Transverse colon (tissue), 4 donors: ENCODE results near the gene GGPS1. TPM values are rescaled to one million over a fixed set of nuclear protein-coding genes. Genes with fewer than 3 reads are reported as not detected.

ENCODE experiments used
- DNase-seq: peaks from one replicate; pipeline ENCODE4 v3.0.0-alpha.2; 2019
- H3K27ac ChIP-seq, 4 donors: fragments of 200-600 bp; sonication (generic); 2 replicates each; pipeline ENCODE4 v1.5.1; 2016 to 2018; ENCODE audit warnings: inconsistent platforms in 4 of 4
- H3K27me3 ChIP-seq: fragments of 200-600 bp; sonication (generic); 2 replicates; pipeline ENCODE4 v1.5.1; 2017; ENCODE audit warnings: inconsistent platforms
- H3K36me3 ChIP-seq, 4 donors: fragments of 200-600 bp; sonication (generic); 2 replicates each; pipeline ENCODE4 v1.5.1; 2017 to 2019; ENCODE audit warnings: inconsistent platforms in 4 of 4
- H3K4me1 ChIP-seq, 4 donors: fragments of 200-600 bp; sonication (generic); 2 replicates each; pipeline ENCODE4 v1.5.1; 2017 to 2020; ENCODE audit warnings: inconsistent platforms in 4 of 4
- H3K4me3 ChIP-seq, 4 donors: fragments of 200-600 bp; sonication (generic); 1 replicate in 1 of 4; 2 replicates in 3 of 4; pipeline versions ENCODE4 v1.5.1 to v1.6.1; 2017 to 2019; ENCODE audit warnings: inconsistent platforms in 4 of 4
- H3K9me3 ChIP-seq, 2 donors: fragments of 200-600 bp; sonication (generic); 2 replicates each; pipeline ENCODE4 v1.5.1; 2017 to 2019; ENCODE audit warnings: inconsistent platforms in 2 of 2
- EP300 ChIP-seq: sonication (generic); formaldehyde crosslinking; IDR thresholded peaks from one replicate; pipeline ENCODE4 v1.6.1; 2017; ENCODE audit warnings: antibody characterized with exemption, low read depth
- POLR2A ChIP-seq: fragments of 450-650 bp; IDR thresholded peaks from one replicate; pipeline ENCODE4 v1.6.1; 2016; ENCODE audit warnings: antibody characterized with exemption, mild to moderate bottlenecking, moderate library complexity
- POLR2AphosphoS5 ChIP-seq, 3 donors: sonication (generic); formaldehyde crosslinking; IDR thresholded peaks; one replicate each; pipeline ENCODE4 v1.6.1; 2016; ENCODE audit warnings: antibody characterized with exemption in 3 of 3
- WGBS, 2 donors: methylation state at CpG; one replicate each; pipeline ENCODE4 v1.1.5; 2018; ENCODE audit warnings: low coverage in 1 of 2; 5-methylcytosine and 5-hydroxymethylcytosine counted together
- in situ Hi-C, 4 donors: fragments of 200-750 bp; cut with MboI; loops; one replicate each; pipeline versions ENCODE4 v1.15.0 to v1.15.1; 2017; ENCODE audit warnings: low sequenced_read_pairs in 3 of 4, low pct_ligation_motif_present in 1 of 4, low pct_unique_long_range_greater_than_20kb in 1 of 4
- intact Hi-C: fragments of 100-400 bp; cut with DNase I; formaldehyde crosslinking; loops from one replicate; pipeline ENCODE4 v1.15.1; 2023; ENCODE audit warnings: low total_unique reads
- total RNA-seq, 4 donors: library from RNA; depleted of rRNA; stranded (reverse); fragments of >200 nt; gene quantifications; one replicate each; pipeline ENCODE4 v1.1.0, GENCODE V29; 2016
- TF ChIP-seq, protein P1 (sequence below), 5 experiments: fragments of 200-600 bp in 3 of 5; fragments of 450-650 bp in 2 of 5; sonication (generic) in 3 of 5; IDR thresholded peaks; 1 replicate in 2 of 5; 2 replicates in 3 of 5; pipeline ENCODE4 v1.5.1; 2016 to 2017; ENCODE audit warnings: antibody characterized with exemption in 5 of 5, inconsistent platforms in 3 of 5, mild to moderate bottlenecking in 2 of 5, moderate library complexity in 1 of 5

The GGPS1 gene
- total RNA-seq, 4 donors from 2014 or later, result 11.2 to 22.1 (median 16.9) TPM

DNA sequence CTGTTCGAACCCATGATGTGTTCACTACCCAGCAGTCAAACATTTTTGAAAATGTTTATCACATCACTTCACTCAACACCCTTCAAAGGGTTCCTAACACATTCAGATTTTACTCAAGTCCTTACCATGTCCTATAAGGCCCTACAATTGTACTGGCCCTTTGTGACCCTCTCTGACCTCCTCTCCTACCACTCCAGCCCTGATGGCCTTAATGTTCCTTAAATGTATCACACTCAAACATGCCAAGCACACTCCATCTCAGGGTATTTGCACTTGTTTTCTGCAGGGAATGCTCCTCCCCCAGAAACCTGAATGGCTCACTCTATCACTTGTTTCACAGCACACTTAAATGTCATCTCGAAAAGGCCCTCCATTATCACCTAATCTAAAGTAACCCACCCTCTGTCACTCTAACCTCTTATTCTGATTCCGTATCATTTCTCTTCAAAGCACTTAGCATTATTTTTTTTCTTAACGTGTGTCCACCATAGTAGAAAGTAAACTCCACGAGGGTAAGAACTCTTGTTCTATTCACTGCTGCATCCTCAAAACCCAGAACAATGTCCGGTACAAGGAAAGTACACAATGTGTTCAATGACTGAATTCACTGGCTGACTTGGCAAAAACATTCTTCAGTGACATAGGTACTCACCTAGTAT is 7.7 kb upstream of the GGPS1 start:
- DNase-seq, result no peak
- H3K4me3 ChIP-seq, result no peak overlapping the region
- no peak overlapping the region for H3K27ac ChIP-seq
- in situ Hi-C loops, result no loop called here
- no peaks in the 10 kb centered on the region for H3K9me3 ChIP-seq
- intact Hi-C loops, result loop anchor here (10.0 kb wide), 1 partner anchor 66 kb away; no protein-coding TSS in a partner anchor
- H3K4me1 ChIP-seq, result peaks cover 3 to 37% (median 15%) of the 10 kb centered on the region in 4 donors
- 85 to 94% methylated on average over 5 to 6 of the region's 6 CpGs for WGBS, 2 donors
- TF ChIP-seq EP300, result no peak
- TF ChIP-seq, protein P1, sequence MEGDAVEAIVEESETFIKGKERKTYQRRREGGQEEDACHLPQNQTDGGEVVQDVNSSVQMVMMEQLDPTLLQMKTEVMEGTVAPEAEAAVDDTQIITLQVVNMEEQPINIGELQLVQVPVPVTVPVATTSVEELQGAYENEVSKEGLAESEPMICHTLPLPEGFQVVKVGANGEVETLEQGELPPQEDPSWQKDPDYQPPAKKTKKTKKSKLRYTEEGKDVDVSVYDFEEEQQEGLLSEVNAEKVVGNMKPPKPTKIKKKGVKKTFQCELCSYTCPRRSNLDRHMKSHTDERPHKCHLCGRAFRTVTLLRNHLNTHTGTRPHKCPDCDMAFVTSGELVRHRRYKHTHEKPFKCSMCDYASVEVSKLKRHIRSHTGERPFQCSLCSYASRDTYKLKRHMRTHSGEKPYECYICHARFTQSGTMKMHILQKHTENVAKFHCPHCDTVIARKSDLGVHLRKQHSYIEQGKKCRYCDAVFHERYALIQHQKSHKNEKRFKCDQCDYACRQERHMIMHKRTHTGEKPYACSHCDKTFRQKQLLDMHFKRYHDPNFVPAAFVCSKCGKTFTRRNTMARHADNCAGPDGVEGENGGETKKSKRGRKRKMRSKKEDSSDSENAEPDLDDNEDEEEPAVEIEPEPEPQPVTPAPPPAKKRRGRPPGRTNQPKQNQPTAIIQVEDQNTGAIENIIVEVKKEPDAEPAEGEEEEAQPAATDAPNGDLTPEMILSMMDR (IDR thresholded peaks at IDR 0.05), result no peak
- no peak for TF ChIP-seq POLR2AphosphoS5 (IDR thresholded peaks at IDR 0.05)
- H3K36me3 ChIP-seq, result no peaks in the 10 kb centered on the region
- H3K27me3 ChIP-seq, result no peaks in the 10 kb centered on the region

DNA sequence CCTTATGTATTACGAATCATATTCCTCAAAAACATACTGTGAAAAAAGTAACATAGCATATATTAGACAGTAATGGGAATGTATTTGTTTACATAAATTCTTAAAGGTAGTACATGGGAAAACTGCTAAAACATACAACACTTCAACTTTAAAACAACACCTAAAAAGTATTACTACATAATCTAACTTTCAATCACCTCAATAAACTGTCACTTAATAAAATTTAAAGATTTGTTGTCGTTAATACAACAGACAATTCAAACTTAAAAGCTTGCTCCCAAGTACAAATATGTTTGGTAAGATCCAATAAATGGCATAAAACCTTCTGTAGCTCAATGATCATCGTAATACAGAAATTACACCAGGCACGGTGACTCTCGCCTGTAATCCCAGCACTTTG is 4.1 kb upstream of the GGPS1 start:
- DNase-seq, result no peak
- no peak overlapping the region for H3K27ac ChIP-seq
- H3K9me3 ChIP-seq, result no peaks in the 10 kb centered on the region
- in situ Hi-C loops (no loop called here), intact Hi-C loops (loop anchor here (10.0 kb wide), 1 partner anchor 69 kb away; no protein-coding TSS in a partner anchor)
- peak overlapping the region in 1 of 4 donors; percentile 100 for H3K4me3 ChIP-seq
- no peaks in the 10 kb centered on the region for H3K27me3 ChIP-seq
- 77 to 81% methylated on average over 5 of the region's 5 CpGs for WGBS, 2 donors
- no peak for TF ChIP-seq POLR2AphosphoS5 (IDR thresholded peaks at IDR 0.05)
- no peak for TF ChIP-seq POLR2A
- TF ChIP-seq EP300, result no peak
- TF ChIP-seq, protein P1 (IDR thresholded peaks at IDR 0.05), result no peak
- H3K36me3 ChIP-seq, result no peaks in the 10 kb centered on the region
- H3K4me1 ChIP-seq, result peaks cover 11 to 42% (median 23%) of the 10 kb centered on the region in 4 donors

DNA sequence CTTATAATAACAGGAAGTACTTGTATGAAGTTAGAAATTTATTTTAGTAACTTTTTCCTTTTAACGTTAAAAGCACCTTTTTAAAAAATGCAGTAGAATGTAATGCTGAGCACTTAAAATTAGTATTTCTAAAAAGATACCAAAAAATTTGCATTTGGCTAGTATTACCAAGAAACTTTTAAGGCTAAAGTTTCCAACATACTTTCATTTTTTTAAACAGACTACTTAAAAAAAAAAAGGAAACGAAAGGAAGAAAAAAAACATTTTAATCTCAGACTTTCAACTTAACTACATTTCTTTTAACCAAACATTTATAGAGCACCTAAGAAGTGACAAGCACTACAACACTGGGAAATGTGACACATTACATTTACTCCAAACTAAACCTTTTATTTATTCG is 3.2 kb upstream of the GGPS1 start:
- Histone ChIP-seq H3K4me1 (peaks cover 15 to 51% (median 31%) of the 10 kb centered on the region in 4 donors), H3K36me3 (no peaks in the 10 kb centered on the region), H3K27me3 (no peaks in the 10 kb centered on the region), H3K27ac (peak overlapping the region in 1 of 4 donors; percentile 95), H3K4me3 (peak overlapping the region in 1 of 4 donors; percentile 100), H3K9me3 (no peaks in the 10 kb centered on the region)
- no peak for TF ChIP-seq POLR2AphosphoS5 (IDR thresholded peaks at IDR 0.05)
- no peak for TF ChIP-seq EP300
- TF ChIP-seq, protein P1 (IDR thresholded peaks at IDR 0.05), result no peak
- TF ChIP-seq POLR2A, result no peak
- DNase-seq, result no peak
- intact Hi-C loops, result loop anchor here (10.0 kb wide), 1 partner anchor 70 kb away; no protein-coding TSS in a partner anchor
- in situ Hi-C loops, result no loop called here
- 17 to 20% methylated on average over 3 of the region's 3 CpGs for WGBS, 2 donors

DNA sequence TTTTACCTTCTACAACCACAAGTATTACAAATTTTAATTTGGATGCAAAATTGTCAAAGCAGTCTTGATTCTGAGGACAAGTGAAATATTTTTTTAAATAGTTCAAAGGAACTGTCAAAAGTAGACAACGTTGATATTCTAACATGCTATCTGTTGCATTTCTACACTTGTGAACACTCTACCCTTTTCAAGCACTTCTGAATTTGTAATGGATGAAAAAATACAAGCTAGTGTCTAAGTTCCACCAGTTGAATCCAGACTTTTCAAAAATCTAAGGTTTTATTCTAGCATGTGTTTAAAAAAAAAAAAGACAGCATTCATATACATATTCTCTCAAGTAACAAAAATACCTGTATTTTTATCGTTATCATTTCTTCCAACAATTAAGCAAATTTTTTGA is 2.5 kb upstream of the GGPS1 start:
- Histone ChIP-seq H3K4me3 (peak overlapping the region in 2 of 4 donors; percentile 93 to 100), H3K9me3 (no peaks in the 10 kb centered on the region), H3K27me3 (no peaks in the 10 kb centered on the region), H3K4me1 (peaks cover 21 to 58% (median 37%) of the 10 kb centered on the region in 4 donors), H3K36me3 (no peaks in the 10 kb centered on the region), H3K27ac (peak overlapping the region in 2 of 4 donors; percentile 95 to 100)
- in situ Hi-C loops, result no loop called here
- TF ChIP-seq EP300 (no peak), POLR2AphosphoS5 (IDR thresholded peaks at IDR 0.05) (no peak), POLR2A (no peak)
- TF ChIP-seq, protein P1 (IDR thresholded peaks at IDR 0.05), result no peak
- intact Hi-C loops, result loop anchor here (10.0 kb wide), 1 partner anchor 71 kb away; no protein-coding TSS in a partner anchor
- WGBS, 2 donors, result 12 to 24% methylated on average over 2 of the region's 2 CpGs
- DNase-seq, result no peak
